Thyroid gland (tissue), 4 donors: ENCODE data around the gene TMEM269. TPM values are rescaled to one million over a fixed set of nuclear protein-coding genes. Genes with fewer than 3 reads are reported as not detected.
A peak's percentile ranks its signal among the peaks of the same experiment; 100 is the strongest.

Experiments
- DNase-seq, 2 donors: peaks; one replicate each; pipeline ENCODE4 v3.0.0-alpha.2; 2019
- H3K27ac ChIP-seq, 3 donors: fragments of 200-600 bp; sonication (generic); 1 replicate in 2 of 3; 2 replicates in 1 of 3; pipeline ENCODE4 v1.5.1; 2016 to 2019; ENCODE audit warnings: mild to moderate bottlenecking in 1 of 3, moderate library complexity in 1 of 3
- H3K27me3 ChIP-seq: fragments of 200-600 bp; sonication (generic); one replicate; pipeline ENCODE4 v1.5.1; 2019
- H3K36me3 ChIP-seq, 2 donors: fragments of 200-600 bp; sonication (generic); one replicate each; pipeline ENCODE4 v1.5.1; 2016 to 2019
- H3K4me1 ChIP-seq, 2 donors: fragments of 200-600 bp; sonication (generic); one replicate each; pipeline ENCODE4 v1.5.1; 2017 to 2019
- H3K4me3 ChIP-seq, 3 donors: fragments of 200-600 bp; sonication (generic); replicated peaks in 1 of 3; 1 replicate in 2 of 3; 2 replicates in 1 of 3; pipeline ENCODE4 v1.5.1; 2016; ENCODE audit warnings: mild to moderate bottlenecking in 1 of 3
- H3K9me3 ChIP-seq: fragments of 200-600 bp; sonication (generic); one replicate; pipeline ENCODE4 v1.5.1; 2017
- CTCF ChIP-seq, 6 experiments: fragments of 200-600 bp in 3 of 6; fragments of 450-650 bp in 3 of 6; sonication (generic) in 3 of 6; IDR thresholded peaks; one replicate each; pipeline ENCODE4 v1.5.1; 2016 to 2019; ENCODE audit warnings: antibody characterized with exemption in 6 of 6, mild to moderate bottlenecking in 2 of 6, inconsistent platforms in 1 of 6, moderate library complexity in 1 of 6
- POLR2A ChIP-seq, 2 donors: fragments of 450-650 bp; IDR thresholded peaks; one replicate each; pipeline ENCODE4 v1.6.1; 2017; ENCODE audit warnings: antibody characterized with exemption in 2 of 2, mild to moderate bottlenecking in 2 of 2, moderate library complexity in 1 of 2
- WGBS, 2 donors: methylation state at CpG; one replicate each; pipeline ENCODE4 v1.1.5; 2017; 5-methylcytosine and 5-hydroxymethylcytosine counted together
- intact Hi-C: fragments of 100-400 bp; cut with DNase I; formaldehyde crosslinking; loops from one replicate; pipeline ENCODE4 v1.15.1; 2023
- total RNA-seq, 4 donors: library from RNA; depleted of rRNA; stranded (reverse); fragments of >200 nt; gene quantifications; one replicate each; pipeline ENCODE4 v1.2.3, GENCODE V29; 2016

Gene TMEM269
- total RNA-seq, 4 donors from 2014 or later = 0.11 to 2.6 TPM; not detected in 2

- peak in 1 of 6 experiments; percentile 11 for TF ChIP-seq CTCF (IDR thresholded peaks at IDR 0.05)
- no peak for TF ChIP-seq POLR2A (IDR thresholded peaks at IDR 0.05)
- peak; percentile 64 to 74 for DNase-seq
- intact Hi-C loops = no loop called here
- no peaks in the 10 kb centered on the region for H3K4me1 ChIP-seq
- H3K27ac ChIP-seq = no peak overlapping the region
- H3K27me3 ChIP-seq = no peaks in the 10 kb centered on the region
- no peaks in the 10 kb centered on the region for H3K9me3 ChIP-seq
- 40 to 42% methylated on average over 5 of the region's 5 CpGs for WGBS, 2 donors
- H3K4me3 ChIP-seq = no peak overlapping the region
- no peaks in the 10 kb centered on the region for H3K36me3 ChIP-seq
Measured at GRCh38 chr1:42737257-42737656, 47.5 kb upstream of the TMEM269 start.

DNA sequence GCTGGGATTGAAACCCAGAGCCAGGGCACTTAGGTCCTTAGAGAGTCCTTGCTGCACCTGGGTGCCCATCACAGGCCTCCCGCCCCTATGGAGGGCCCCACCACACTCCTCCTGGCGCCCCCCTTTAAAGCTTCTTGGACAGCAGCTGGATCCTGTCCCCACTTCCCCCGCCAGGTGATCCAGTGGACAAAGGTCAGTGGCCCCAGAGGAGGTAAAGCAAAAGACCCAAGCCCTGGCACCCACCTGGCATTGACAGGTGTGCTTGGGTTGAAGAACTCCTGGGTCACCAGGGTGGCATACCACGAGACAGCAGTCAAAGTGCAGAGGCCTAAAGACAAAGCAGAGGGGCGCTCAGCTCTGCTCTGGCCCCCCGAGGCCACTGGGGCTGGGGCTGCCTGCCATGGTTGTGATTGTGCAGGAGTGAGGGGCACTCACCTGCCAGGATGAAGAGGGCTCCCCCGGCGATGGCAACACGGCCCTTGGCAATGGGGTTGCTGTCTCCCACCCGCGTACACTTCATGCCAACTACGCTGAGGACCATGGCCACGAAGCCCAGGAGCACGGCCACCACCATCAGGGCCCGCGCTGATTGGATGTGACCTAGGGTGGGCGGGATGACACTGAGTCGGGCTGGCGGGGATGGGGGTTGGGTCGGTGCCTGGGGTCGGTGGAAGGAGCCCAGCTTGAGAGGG lies 46.7 kb upstream of the TMEM269 start:
- Histone ChIP-seq H3K36me3 (no peaks in the 10 kb centered on the region), H3K27me3 (no peaks in the 10 kb centered on the region), H3K4me3 (no peak overlapping the region), H3K27ac (no peak overlapping the region), H3K9me3 (no peaks in the 10 kb centered on the region), H3K4me1 (no peaks in the 10 kb centered on the region)
- intact Hi-C loops = no loop called here
- no peak for DNase-seq
- 88 to 90% methylated on average over 13 to 16 of the region's 21 CpGs for WGBS, 2 donors
- TF ChIP-seq POLR2A (IDR thresholded peaks at IDR 0.05) = no peak
- no peak for TF ChIP-seq CTCF (IDR thresholded peaks at IDR 0.05)

- 83 to 100% methylated on average over 2 to 5 of the region's 8 CpGs for WGBS, 2 donors
- H3K9me3 ChIP-seq = no peaks in the 10 kb centered on the region
- no peak overlapping the region for H3K27ac ChIP-seq
- H3K4me1 ChIP-seq = no peaks in the 10 kb centered on the region
- H3K27me3 ChIP-seq = no peaks in the 10 kb centered on the region
- intact Hi-C loops = no loop called here
- no peaks in the 10 kb centered on the region for H3K36me3 ChIP-seq
- TF ChIP-seq CTCF (IDR thresholded peaks at IDR 0.05) (no peak), POLR2A (IDR thresholded peaks at IDR 0.05) (no peak)
- DNase-seq = no peak
- no peak overlapping the region for H3K4me3 ChIP-seq
Measured at GRCh38 chr1:42738678-42739226, 46.0 kb upstream of the TMEM269 start.

DNA sequence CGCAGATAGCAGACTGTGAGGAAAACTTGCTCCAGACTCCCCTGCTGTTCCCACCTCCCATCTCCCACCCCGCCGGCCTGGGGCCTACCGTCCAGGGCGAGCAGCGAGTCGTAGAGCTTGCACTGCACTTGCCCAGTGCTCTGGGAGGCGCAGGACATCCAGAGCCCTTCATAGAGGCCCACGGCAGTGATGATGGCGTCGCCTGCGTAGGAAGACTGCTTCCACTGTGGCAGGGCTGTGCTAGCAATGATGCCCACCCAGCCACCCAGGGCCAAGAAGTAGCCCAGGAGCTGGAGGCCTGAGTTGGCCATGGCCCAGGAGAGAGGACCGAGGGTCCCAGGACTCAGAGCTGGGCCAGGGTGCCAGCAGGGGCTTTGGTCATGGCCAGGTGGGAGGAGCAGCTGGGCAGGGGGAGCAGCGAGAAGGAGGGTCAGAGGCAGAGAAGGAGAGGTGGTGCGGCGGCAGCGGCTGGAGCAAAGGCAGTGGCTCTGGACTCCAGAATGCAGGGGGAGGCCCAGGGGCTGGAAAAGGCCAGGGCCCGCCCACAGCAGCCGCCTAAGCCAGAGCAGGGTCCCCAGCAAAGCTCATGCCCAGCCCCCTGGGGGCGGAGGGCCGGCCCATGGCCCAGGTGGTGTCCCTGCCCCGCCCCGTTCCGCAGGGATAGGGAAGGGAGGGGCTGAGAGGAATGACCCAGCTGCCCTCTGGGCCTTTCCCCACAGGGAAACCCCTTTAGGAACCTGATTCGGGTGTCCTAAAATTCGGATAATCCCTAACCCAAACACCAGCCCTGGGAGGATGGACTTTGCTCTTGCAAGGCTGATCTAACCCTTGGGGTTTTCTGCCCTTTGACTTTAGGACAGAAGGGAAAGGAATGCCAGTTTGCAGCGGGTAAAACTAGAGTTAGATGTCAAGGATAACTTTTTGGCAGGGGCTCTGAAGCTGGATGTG lies 44.8 kb upstream of the TMEM269 start, which contains the start of gene CLDN19:
TSS of gene CLDN19 (minus strand) at position 484 of the 948 bp plus-strand sequence. CDS start at position 311, 173 bp downstream.
- TF ChIP-seq CTCF (IDR thresholded peaks at IDR 0.05) (no peak), POLR2A (IDR thresholded peaks at IDR 0.05) (no peak)
- Histone ChIP-seq H3K4me3 (no peak within 1 kb of the TSS), H3K27me3 (no peaks in the 10 kb centered on the region), H3K9me3 (no peaks in the 10 kb centered on the region), H3K36me3 (no peaks in the 10 kb centered on the region), H3K4me1 (no peaks in the 10 kb centered on the region), H3K27ac (no peak within 1 kb of the TSS)
- WGBS, 2 donors = 64 to 71% methylated on average over 27 of the region's 27 CpGs
- no peak for DNase-seq
- intact Hi-C loops = loop anchor here (5.0 kb wide), 1 partner anchor 158 kb away; no protein-coding TSS in a partner anchor
